Measurements from ENCODE around the gene OSBPL2. TPM values are rescaled to one million over a fixed set of nuclear protein-coding genes. Genes with fewer than 3 reads are reported as not detected.

OSBPL2 gene
- total RNA-seq, 1 donor from 2014 or later, result 51.3 TPM

DNA sequence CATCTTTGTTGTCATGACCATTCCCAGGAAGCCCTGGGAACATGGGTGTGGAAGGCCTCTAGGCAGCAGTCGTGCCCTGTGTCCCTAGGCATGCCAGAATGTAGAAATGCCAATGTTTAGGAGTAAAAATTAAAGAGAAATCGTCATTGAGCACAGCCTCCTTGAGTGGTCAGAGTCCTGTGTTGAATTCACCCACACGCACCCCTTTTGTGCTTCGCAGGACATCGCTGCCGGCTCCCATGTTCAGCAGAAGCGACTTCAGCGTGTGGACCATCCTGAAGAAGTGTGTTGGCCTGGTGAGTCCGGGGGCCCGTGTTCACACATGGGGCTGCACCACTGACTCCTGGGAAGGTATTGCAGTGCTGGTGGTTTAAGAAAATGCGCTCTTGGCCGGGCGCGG lies 25.1 kb downstream of the OSBPL2 start:
- no peak overlapping the region for H3K27ac ChIP-seq
- intact Hi-C loops (cut with DNase I), result no loop called here
- H3K27me3 ChIP-seq, result no peaks in the 10 kb centered on the region
- TF ChIP-seq POLR2AphosphoS5 (IDR thresholded peaks at IDR 0.05; ENCODE audit: insufficient read depth in 1 of 2, low read depth in 1 of 2), result no peak
- TF ChIP-seq, protein P1, sequence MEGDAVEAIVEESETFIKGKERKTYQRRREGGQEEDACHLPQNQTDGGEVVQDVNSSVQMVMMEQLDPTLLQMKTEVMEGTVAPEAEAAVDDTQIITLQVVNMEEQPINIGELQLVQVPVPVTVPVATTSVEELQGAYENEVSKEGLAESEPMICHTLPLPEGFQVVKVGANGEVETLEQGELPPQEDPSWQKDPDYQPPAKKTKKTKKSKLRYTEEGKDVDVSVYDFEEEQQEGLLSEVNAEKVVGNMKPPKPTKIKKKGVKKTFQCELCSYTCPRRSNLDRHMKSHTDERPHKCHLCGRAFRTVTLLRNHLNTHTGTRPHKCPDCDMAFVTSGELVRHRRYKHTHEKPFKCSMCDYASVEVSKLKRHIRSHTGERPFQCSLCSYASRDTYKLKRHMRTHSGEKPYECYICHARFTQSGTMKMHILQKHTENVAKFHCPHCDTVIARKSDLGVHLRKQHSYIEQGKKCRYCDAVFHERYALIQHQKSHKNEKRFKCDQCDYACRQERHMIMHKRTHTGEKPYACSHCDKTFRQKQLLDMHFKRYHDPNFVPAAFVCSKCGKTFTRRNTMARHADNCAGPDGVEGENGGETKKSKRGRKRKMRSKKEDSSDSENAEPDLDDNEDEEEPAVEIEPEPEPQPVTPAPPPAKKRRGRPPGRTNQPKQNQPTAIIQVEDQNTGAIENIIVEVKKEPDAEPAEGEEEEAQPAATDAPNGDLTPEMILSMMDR (IDR thresholded peaks at IDR 0.05), result no peak
- TF ChIP-seq POLR2A (IDR thresholded peaks at IDR 0.05), result no peak
- H3K4me1 ChIP-seq, result peaks cover 15% of the 10 kb centered on the region
- H3K9me3 ChIP-seq, result no peaks in the 10 kb centered on the region
- no peak for DNase-seq (ENCODE audit: extremely low spot score in 2 of 2)
- H3K36me3 ChIP-seq, result peaks cover 0 to 72% of the 10 kb centered on the region in 2 donors
- H3K4me3 ChIP-seq, result no peak overlapping the region

DNA sequence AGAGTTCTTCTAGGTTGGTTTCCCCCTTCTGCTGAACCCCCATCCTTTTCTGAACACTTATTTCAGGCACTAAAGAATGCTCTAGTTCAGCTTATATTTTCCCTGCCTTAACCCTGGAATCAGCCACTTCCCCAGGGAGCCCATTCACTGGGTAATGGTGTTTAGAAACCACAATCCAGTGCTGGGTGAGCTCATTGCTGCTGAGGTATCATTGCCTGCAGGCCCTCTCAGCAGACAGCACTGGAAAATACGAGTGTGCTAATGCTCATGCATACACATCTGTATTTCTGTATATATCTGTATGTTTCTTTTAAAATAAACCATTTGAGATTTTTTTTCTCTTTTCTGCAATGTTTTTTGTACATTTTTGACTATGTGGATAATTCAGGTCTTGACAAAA lies 27.0 kb downstream of the OSBPL2 start:
- no peak for DNase-seq (ENCODE audit: extremely low spot score in 2 of 2)
- peaks cover 8% of the 10 kb centered on the region for H3K4me1 ChIP-seq
- H3K36me3 ChIP-seq, result peaks cover 0 to 73% of the 10 kb centered on the region in 2 donors
- intact Hi-C loops (cut with DNase I), result no loop called here
- H3K27me3 ChIP-seq, result no peaks in the 10 kb centered on the region
- H3K27ac ChIP-seq, result no peak overlapping the region
- no peak overlapping the region for H3K4me3 ChIP-seq
- no peaks in the 10 kb centered on the region for H3K9me3 ChIP-seq
- no peak for TF ChIP-seq POLR2A (IDR thresholded peaks at IDR 0.05)
- TF ChIP-seq, protein P1 (IDR thresholded peaks at IDR 0.05), result no peak
- no peak for TF ChIP-seq POLR2AphosphoS5 (IDR thresholded peaks at IDR 0.05; ENCODE audit: insufficient read depth in 1 of 2, low read depth in 1 of 2)

DNA sequence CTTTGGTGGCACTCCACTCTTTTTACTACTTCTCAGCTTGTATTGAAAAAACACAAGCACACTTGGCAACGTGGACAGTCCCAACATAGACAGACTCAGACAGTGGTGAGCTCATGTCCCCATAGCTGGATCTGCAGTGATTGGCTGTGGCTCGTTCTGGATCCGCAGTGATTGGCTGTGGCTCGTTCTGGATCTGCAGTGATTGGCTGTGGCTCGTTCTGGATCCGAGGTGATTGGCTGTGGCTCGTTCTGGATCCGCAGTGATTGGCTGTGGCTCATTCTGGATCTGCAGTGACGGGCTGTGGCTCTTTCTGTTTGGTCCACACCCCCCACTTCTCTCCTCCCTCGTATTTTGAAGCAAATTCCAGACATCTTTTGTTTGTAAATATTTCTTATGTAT lies 28.0 kb downstream of the OSBPL2 start:
- Histone ChIP-seq H3K9me3 (no peaks in the 10 kb centered on the region), H3K27ac (no peak overlapping the region), H3K36me3 (peaks cover 0 to 63% of the 10 kb centered on the region in 2 donors), H3K4me1 (peaks cover 8% of the 10 kb centered on the region), H3K27me3 (no peaks in the 10 kb centered on the region), H3K4me3 (no peak overlapping the region)
- TF ChIP-seq, protein P1 (IDR thresholded peaks at IDR 0.05), result no peak
- TF ChIP-seq POLR2A (IDR thresholded peaks at IDR 0.05), result no peak
- TF ChIP-seq POLR2AphosphoS5 (IDR thresholded peaks at IDR 0.05; ENCODE audit: insufficient read depth in 1 of 2, low read depth in 1 of 2), result no peak
- DNase-seq (ENCODE audit: extremely low spot score in 2 of 2), result no peak
- intact Hi-C loops (cut with DNase I), result no loop called here

DNA sequence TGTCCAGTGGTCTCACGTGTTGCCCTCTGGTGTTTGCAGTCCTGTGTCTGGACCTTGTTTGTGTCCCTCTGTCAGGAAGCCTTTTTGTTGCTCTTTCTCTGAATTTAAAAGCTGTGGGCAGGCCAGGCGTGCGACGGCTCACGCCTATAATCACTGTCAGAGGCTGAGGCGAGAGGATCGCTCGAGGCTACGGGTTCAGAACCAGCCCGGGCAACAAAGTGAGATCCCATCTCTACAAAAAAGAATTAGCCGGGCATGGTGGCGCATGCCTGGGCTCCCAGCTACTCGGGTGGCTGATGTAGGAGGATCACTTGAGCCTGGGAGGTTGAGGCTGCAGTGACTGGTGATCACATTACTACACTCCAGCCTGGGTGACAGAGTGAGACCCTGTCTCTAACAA lies 28.5 kb downstream of the OSBPL2 start:
- TF ChIP-seq, protein P1 (IDR thresholded peaks at IDR 0.05), result no peak
- TF ChIP-seq POLR2A (IDR thresholded peaks at IDR 0.05) (no peak), POLR2AphosphoS5 (IDR thresholded peaks at IDR 0.05; ENCODE audit: insufficient read depth in 1 of 2, low read depth in 1 of 2) (no peak)
- Histone ChIP-seq H3K27ac (no peak overlapping the region), H3K9me3 (no peaks in the 10 kb centered on the region), H3K27me3 (no peaks in the 10 kb centered on the region), H3K36me3 (peaks cover 0 to 60% of the 10 kb centered on the region in 2 donors), H3K4me1 (peaks cover 8% of the 10 kb centered on the region), H3K4me3 (no peak overlapping the region)
- DNase-seq (ENCODE audit: extremely low spot score in 2 of 2), result no peak
- intact Hi-C loops (cut with DNase I), result no loop called here

DNA sequence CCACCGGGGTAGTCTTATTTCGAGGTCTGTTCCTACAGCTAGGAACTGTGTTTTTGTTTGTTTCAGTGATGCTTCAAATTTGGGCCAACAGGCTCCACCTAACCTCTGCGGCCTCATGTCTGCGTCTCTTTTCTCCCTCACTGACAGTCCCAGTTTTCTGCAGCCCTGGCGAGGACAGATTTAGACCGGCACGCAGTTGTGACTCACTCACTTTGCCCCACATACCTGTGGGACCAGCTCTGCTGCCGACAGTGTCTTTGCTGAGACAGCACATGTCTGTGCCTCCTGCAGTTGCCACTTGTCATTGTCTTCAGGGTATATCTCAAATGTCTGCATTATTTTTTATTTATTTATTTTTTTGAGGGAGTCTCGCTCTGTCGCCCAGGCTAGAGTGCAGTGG lies 29.2 kb downstream of the OSBPL2 start:
- intact Hi-C loops (cut with DNase I), result no loop called here
- peaks cover 8% of the 10 kb centered on the region for H3K4me1 ChIP-seq
- TF ChIP-seq POLR2AphosphoS5 (IDR thresholded peaks at IDR 0.05; ENCODE audit: insufficient read depth in 1 of 2, low read depth in 1 of 2) (peak in 1 of 2 donors; percentile 46), POLR2A (IDR thresholded peaks at IDR 0.05) (no peak)
- TF ChIP-seq, protein P1 (IDR thresholded peaks at IDR 0.05), result no peak
- H3K27ac ChIP-seq, result no peak overlapping the region
- H3K9me3 ChIP-seq, result no peaks in the 10 kb centered on the region
- H3K36me3 ChIP-seq, result peaks cover 0 to 60% of the 10 kb centered on the region in 2 donors
- DNase-seq (ENCODE audit: extremely low spot score in 2 of 2), result no peak
- no peaks in the 10 kb centered on the region for H3K27me3 ChIP-seq
- H3K4me3 ChIP-seq, result no peak overlapping the region

All from vagina (tissue), 2 donors.